ENCODE data around the gene DIPK1B.

Gene DIPK1B

DNA sequence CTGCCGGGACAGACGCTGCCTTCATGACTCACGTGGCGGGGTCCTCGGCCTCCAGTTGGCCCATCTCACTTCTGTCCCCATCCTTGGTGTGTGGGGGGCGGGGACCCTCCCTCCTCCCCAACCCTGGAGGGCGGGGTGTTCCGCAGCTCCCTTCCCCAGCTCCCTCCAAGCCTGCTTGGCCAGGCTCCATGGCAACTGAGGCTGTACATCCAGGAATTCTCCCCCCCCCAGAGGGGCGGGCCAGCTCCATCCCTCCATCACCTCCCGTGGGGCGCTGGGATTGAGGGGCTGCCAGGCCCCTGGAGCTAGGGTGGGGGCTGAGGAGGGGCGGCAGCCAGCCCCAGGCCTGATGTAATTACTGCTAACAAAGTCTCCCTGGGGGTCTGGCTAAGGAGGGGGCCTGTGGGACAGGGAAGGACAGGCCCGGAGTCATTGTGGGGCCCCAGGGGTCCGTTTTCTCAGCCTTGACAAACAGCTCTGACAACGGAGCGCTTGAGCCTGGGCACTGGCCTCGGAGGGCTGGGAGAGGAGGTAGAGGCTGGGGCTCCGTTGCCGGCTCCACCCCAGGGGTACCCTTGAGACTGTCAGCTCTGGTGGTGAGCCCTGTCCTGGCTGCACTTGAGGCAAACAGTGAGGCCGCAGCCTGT is 8.0 kb downstream of the DIPK1B start:
- DNase-seq (ENCODE audit: low spot score): no peak

DNA sequence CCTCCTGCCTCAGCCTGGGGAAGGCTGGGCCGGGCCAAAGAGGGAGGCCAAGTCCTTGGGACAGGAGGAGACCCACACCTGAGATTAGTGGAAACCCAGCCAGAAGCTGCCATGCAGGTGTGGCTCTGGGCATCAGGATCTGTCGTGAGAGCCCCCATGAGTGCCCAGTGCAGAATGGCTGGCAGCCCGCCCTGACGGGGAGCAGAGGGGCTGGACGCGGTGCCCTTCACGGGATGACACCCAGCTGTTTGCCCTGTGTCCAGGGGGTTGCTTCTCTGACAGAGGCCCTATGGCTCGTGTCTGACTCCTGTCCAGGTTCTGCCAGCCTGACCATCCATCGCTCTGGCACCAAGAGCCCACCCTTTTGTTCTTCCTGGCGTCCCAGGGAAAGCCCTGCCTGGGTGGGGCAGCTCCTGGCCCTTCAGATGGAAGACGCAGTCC is 8.5 kb downstream of the DIPK1B start:
- DNase-seq (ENCODE audit: low spot score): no peak

- DNase-seq (ENCODE audit: low spot score): peak; percentile 72
Observed at GRCh38 chr9:136721339-136722092, 9.1 kb downstream of the DIPK1B start.

- no peak for DNase-seq (ENCODE audit: low spot score)
Observed at GRCh38 chr9:136722093-136722968, 10.0 kb downstream of the DIPK1B start.

GRCh38 chr9:136722969-136723356 is 10.6 kb downstream of the DIPK1B start:
- DNase-seq (ENCODE audit: low spot score): no peak

DNA sequence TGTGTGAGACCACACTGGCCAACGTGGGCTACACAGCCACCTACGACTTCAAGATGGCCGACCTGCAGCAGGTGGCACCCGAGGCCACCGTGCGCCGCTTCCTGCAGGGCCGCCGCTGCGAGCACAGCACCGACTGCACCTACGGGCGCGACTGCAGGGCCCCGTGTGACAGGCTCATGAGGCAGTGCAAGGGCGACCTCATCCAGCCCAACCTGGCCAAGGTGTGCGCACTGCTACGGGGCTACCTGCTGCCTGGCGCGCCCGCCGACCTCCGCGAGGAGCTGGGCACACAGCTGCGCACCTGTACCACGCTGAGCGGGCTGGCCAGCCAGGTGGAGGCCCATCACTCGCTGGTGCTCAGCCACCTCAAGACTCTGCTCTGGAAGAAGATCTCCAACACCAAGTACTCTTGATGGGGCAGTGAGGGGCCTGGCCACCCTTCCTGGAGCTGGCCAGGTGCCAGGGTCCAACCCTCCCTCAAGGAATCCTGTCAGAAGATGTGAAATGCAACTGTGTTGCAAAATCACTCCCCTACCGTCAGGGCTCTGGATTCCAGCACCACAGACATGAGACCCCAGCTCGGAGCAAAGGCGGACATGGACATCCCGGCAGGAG is 11.1 kb downstream of the DIPK1B start:
- no peak for DNase-seq (ENCODE audit: low spot score)

GRCh38 chr9:136723989-136724388 is 11.6 kb downstream of the DIPK1B start:
- DNase-seq (ENCODE audit: low spot score): no peak

- DNase-seq (ENCODE audit: low spot score): no peak
Observed at GRCh38 chr9:136724772-136725171, 12.4 kb downstream of the DIPK1B start.

DNA sequence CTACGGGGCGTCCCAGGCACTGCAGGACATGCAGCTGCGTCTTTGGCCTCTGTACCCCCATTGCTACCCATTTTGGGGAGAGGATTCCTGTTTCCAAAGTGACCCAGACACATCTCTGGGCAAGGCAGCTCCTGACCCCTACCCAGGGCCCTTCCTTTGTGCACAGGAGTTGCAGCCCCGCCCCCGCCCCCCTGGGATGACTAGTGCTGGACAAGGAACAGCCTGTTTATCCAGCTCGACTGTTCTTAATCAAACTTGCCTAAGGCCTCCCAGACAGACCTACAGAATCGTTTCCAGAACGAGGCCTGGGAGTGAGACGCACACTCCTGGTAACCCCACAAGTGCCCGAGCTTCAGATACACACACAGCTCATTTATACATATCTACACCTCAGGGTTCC is 13.2 kb downstream of the DIPK1B start:
- DNase-seq (ENCODE audit: low spot score): no peak

DNA sequence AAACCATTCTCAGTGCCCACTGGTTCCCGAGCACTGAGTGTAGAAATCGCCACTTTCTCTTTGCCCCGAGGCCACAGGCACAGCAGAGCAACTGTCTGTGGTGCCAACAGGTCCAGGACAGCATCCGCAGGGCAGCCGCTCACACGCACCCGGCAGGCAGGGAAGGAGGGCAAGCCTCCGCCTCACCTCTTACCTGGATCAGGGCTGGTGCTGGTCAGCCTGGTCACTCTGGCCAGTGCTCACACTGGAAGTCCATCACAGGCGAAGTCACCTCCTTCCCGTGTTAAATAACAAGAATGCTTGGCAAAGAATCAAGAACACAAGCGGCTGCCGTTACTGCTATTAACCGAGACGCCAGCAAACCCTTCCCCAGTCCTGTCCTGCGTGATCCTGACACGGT is 13.7 kb downstream of the DIPK1B start:
- DNase-seq (ENCODE audit: low spot score): no peak

GRCh38 chr9:136726631-136727191 is 14.3 kb downstream of the DIPK1B start:
- DNase-seq (ENCODE audit: low spot score): no peak

DNA sequence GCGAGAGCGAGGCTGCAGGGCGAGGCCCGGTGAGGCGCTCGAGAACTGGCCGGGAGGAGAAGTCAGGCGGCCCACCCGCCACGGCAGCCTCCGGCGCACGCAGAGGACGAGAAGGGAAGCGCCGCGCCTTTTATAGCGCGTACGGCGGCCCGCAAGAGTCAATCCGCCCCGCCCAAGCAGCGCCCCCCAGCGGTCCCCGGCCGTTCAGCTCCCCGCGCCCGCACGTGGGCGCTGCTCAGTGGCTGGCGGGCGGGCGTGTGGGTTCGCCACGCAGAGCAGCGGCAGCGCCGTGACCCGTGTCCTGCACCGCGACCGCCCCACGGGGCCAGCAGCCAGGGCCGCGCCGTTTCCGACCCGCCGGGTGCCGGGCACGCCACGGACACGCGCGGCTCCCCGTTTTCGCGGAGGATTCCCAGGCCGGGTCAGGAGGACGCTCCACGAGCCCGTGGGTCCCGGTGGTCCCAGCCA is 15.7 kb downstream of the DIPK1B start:
- DNase-seq (ENCODE audit: low spot score): peak; percentile 98

DNA sequence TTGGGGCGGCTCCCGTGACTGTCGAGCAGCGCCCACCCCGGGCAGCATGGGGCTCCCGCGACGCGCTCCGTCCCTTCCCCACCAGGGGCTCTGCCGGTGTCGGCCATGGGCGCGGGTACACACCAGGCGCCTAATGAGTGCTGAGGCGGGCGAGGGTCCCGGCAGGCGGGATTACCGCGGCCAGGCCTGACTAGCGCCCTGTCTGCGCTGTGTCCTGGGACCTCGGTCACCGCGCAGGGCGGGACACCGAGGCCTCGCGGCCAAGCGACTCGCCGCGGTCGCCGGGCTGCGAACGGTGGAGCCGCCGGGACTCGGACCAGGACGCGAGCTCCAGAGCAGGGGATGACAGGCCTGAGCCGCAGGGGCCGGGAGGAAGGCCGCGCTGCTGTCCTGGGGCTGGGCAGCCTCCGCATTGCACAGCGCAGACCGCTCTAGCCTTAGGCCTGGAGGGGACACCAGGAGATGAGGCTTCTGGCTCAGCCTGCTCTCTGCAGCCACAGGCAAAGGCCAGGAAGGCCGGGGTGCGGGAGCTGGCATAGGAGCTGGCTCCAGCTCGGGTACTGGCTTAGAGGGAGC is 16.3 kb downstream of the DIPK1B start:
- peak; percentile 80 for DNase-seq (ENCODE audit: low spot score)

- DNase-seq (ENCODE audit: low spot score): peak; percentile 60
Observed at GRCh38 chr9:136729144-136729543, 16.8 kb downstream of the DIPK1B start.

DNA sequence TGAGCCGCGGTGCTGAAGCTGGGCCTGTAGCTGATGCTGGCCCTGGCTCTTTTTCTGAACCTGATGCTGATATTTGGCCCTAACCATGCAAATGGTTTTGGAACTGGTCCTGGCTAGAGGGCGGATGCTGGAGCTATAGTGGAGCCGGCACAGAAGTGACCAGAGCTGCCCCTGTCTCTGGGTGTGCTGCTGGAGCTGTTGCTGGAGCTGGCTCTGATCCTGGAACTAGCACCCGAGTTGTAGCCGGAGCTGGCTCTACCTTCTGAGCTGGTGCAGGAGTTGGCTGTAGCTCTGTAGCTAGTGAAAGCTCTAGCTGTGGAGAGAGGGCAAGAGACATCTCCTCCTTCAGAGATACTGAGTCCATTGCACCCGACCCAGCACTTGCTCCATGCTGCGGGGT is 17.6 kb downstream of the DIPK1B start:
- no peak for DNase-seq (ENCODE audit: low spot score)

- no peak for DNase-seq (ENCODE audit: low spot score)
Observed at GRCh38 chr9:136732444-136733178, 20.2 kb downstream of the DIPK1B start.

DNA sequence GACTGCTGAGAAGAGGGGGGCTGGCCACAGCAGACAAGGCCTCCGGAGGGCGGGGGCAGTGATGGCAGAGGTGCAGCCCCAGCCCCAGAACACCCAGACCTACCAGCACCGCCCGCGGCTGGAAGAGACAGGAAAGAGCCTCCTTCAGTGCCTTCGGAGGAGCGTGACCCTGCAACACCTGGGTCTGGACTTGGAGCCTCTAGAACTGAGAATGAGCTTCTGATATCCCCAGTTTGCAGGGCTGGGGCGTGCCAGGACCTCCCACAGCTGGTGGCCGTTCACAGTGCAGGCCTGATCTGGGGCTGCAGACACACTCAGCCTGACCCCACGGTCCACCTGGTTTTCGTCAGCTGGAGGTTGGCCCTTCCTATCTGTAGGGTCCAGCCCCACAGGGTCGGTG is 21.2 kb downstream of the DIPK1B start:
- no peak for DNase-seq (ENCODE audit: low spot score)

GRCh38 chr9:136734837-136735496 is 22.6 kb downstream of the DIPK1B start:
- no peak for DNase-seq (ENCODE audit: low spot score)

DNA sequence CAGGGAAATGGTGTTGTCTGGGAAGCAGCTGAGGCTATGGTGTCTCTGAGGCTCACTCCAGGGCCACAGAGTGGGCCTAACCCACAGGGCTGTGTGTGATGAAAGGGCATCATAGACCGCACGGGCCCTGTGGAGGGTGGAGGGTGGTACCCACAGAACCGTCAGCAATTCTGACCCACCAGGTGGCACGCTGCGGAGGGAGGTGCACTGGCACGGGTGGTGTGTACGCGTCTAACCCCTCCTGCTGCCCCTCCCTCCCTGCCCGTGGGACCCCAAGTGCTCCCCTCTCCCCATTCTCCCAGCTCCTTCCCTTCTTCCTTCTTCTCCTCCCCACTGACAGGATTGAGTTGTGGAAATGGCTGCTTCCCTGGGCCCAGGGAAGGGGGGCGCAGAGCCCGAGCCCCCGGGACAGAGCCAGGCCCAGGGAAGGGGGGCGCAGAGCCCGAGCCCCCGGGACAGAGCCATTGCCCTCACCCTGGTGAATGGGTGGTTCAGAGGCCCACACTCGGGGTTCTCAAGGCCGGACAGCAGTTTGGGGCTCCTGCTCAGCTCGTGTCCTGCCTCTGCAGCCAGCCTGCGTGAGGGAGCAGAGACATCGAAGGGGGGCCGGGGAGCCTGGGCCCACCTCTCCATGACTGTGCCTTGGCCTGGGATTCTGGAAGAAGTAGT is 23.6 kb downstream of the DIPK1B start:
- no peak for DNase-seq (ENCODE audit: low spot score)

DNA sequence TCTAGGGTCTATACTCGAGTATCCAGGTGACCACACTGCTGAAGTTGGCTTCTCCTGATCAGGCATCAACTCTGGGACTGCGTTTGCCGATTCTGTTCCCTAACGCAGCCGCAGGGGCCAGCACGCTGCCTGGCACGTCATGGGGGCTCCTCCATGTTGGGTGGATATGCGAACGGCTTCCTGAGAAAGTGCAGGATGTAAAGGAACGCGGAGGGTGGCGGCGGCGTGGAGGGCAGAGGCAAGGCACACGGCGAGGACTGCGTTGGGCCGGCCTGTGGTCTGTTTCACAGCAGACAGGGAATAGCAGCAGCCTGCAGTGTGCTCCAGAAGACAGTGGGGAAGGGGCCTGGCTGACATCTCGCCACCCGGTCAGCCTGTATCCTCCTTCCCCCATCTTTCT is 26.6 kb downstream of the DIPK1B start:
- DNase-seq (ENCODE audit: low spot score): no peak

All from GM03348 (cell line).